K562 (cell line): Measurements from ENCODE around the gene EIF2S2. TPM values are rescaled to one million over a fixed set of nuclear protein-coding genes. Genes with fewer than 3 reads are reported as not detected.
A peak's percentile ranks its signal among the peaks of the same experiment; 100 is the strongest.

Experiments used
- ATF4 ChIP-seq: fragments of 450-650 bp; formaldehyde crosslinking; IDR thresholded peaks from 2 replicates; pipeline ENCODE4 v1.4.0; 2022; ENCODE audit warnings: mild to moderate bottlenecking, moderate library complexity
- BHLHE40 ChIP-seq: IDR thresholded peaks from 2 replicates; pipeline ENCODE4 v1.6.1; 2011; ENCODE audit warnings: low read length, improper control_type of control experiment
- ELF2 ChIP-seq: fragments of 250-450 bp; sonication (Bioruptor Pico); IDR thresholded peaks from 2 replicates; pipeline ENCODE4 v1.5.0; 2021; ENCODE audit warnings: mild to moderate bottlenecking
- ILF3 ChIP-seq: fragments of 450-650 bp; IDR thresholded peaks from 2 replicates; pipeline ENCODE4 v1.6.1; 2018; ENCODE audit warnings: antibody characterized with exemption, mild to moderate bottlenecking, moderate library complexity, borderline replicate concordance
- IRF2 ChIP-seq: sonication (generic); formaldehyde crosslinking; IDR thresholded peaks from 2 replicates; pipeline ENCODE4 v1.8.1; 2022; ENCODE audit warnings: mild to moderate bottlenecking, missing genetic modification reagents
- KAT7 ChIP-seq: sonication (generic); formaldehyde crosslinking; IDR thresholded peaks from 2 replicates; pipeline ENCODE4 v1.8.0; 2022; ENCODE audit warnings: missing genetic modification reagents, mild to moderate bottlenecking, borderline replicate concordance
- KDM4B ChIP-seq, 2 experiments: fragments of 450-650 bp in 1 of 2; sonication (generic) in 1 of 2; IDR thresholded peaks; 2 replicates each; pipeline ENCODE4 v1.6.1; 2016 to 2017; ENCODE audit warnings: borderline replicate concordance in 2 of 2, antibody characterized with exemption in 1 of 2, low read depth in 1 of 2, mild to moderate bottlenecking in 1 of 2
- LCOR ChIP-seq: sonication (generic); formaldehyde crosslinking; IDR thresholded peaks from 2 replicates; pipeline ENCODE4 v1.8.0; 2022; ENCODE audit warnings: mild to moderate bottlenecking, missing genetic modification reagents
- MAX ChIP-seq: sonication (generic); formaldehyde crosslinking; IDR thresholded peaks from 2 replicates; pipeline ENCODE4 v1.9.0; 2022; ENCODE audit warnings: mild to moderate bottlenecking, missing genetic modification reagents
- MYNN ChIP-seq, 2 experiments: sonication (generic); formaldehyde crosslinking in 1 of 2; IDR thresholded peaks; 2 replicates each; pipeline versions ENCODE4 v1.5.0 to v1.6.1; 2016 to 2020; ENCODE audit warnings: antibody characterized with exemption in 1 of 2, missing genetic modification reagents in 1 of 2
- NFRKB ChIP-seq: fragments of 450-650 bp; IDR thresholded peaks from 2 replicates; pipeline ENCODE4 v1.6.1; 2016; ENCODE audit warnings: low read depth
- NR0B1 ChIP-seq: fragments of 450-650 bp; IDR thresholded peaks from one replicate; pipeline ENCODE4 v1.6.1; 2018; ENCODE audit warnings: mild to moderate bottlenecking, moderate library complexity; ENCODE audit not compliant: partially characterized antibody
- RFX1 ChIP-seq: fragments of 450-650 bp; IDR thresholded peaks from 2 replicates; pipeline ENCODE4 v1.6.1; 2016; ENCODE audit warnings: mild to moderate bottlenecking, moderate library complexity
- TCF7L2 ChIP-seq: fragments of 150-350 bp; IDR thresholded peaks from 2 replicates; pipeline ENCODE4 v1.6.1; 2016; ENCODE audit warnings: low read depth, mild to moderate bottlenecking, low read length, moderate library complexity
- TEAD1 ChIP-seq, 2 experiments: fragments of 450-650 bp in 1 of 2; sonication (generic) in 1 of 2; formaldehyde crosslinking; IDR thresholded peaks; 2 replicates each; pipeline versions ENCODE4 v1.4.0 to v1.8.0; 2020 to 2022; ENCODE audit warnings: mild to moderate bottlenecking in 2 of 2, missing genetic modification reagents in 1 of 2
- USF2 ChIP-seq: sonication (generic); formaldehyde crosslinking; IDR thresholded peaks from 2 replicates; pipeline ENCODE4 v1.5.0; 2020; ENCODE audit warnings: missing genetic modification reagents
- ZNF217 ChIP-seq: sonication (generic); formaldehyde crosslinking; IDR thresholded peaks from 2 replicates; pipeline ENCODE4 v1.8.0; 2022; ENCODE audit warnings: mild to moderate bottlenecking, missing genetic modification reagents
- ZNF395 ChIP-seq: fragments of 200-800 bp; sonication (Bioruptor generic); IDR thresholded peaks from 2 replicates; pipeline ENCODE4 v1.6.1; 2017; ENCODE audit warnings: missing genetic modification characterization, missing compliant biosample characterization
- ZNF518B ChIP-seq: fragments of 250-450 bp; sonication (Bioruptor Pico); IDR thresholded peaks from 2 replicates; pipeline ENCODE4 v1.5.0; 2021; ENCODE audit warnings: mild to moderate bottlenecking, moderate library complexity
- ZNF644 ChIP-seq: fragments of 200-800 bp; sonication (Bioruptor generic); IDR thresholded peaks from 2 replicates; pipeline ENCODE4 v1.6.1; 2016; ENCODE audit warnings: low read depth, missing genetic modification characterization, missing compliant biosample characterization
- polyA plus RNA-seq, 8 experiments: library from polyadenylated mRNA; depleted of rRNA in 4 of 8; stranded (reverse) in 5 of 8; unstranded in 3 of 8; fragments of >200 nt; fragmentation: Nextera tagmentation in 2 of 8; fragmentation: Illumina TruSeq in 1 of 8; extraction: Ambion mirVana in 2 of 8; extraction: Trizol in 1 of 8; gene quantifications; 2 replicates each; pipeline versions ENCODE4 v1.2.1 to v1.2.3, GENCODE V29; 2011 to 2014; ENCODE audit warnings: inconsistent platforms in 1 of 8, missing spikeins in 1 of 8
- total RNA-seq, 7 experiments: library from RNA; depleted of rRNA in 6 of 7; stranded (reverse); fragments of >200 nt in 6 of 7; fragmentation: Illumina TruSeq in 2 of 7; extraction: Trizol in 2 of 7; gene quantifications; 2 replicates each; pipeline versions ENCODE4 v1.2.1 to v1.2.3, GENCODE V29; 2011 to 2021; ENCODE audit warnings: low replicate concordance in 1 of 7

Gene EIF2S2
- total and polyA plus RNA-seq, 9 of the 15 experiments (the other 6 are each of a cell fraction or from before 2014, with no cell fraction given), result 79.7 to 220 (median 154) TPM

- TF ChIP-seq MAX (CRISPR knock-in tag), result no peak
- no peak for TF ChIP-seq ZNF395 (CRISPR knock-in tag)
- no peak; the same call in 1 of the 2 replicates for TF ChIP-seq ZNF644 (tag)
- no peak for TF ChIP-seq LCOR (CRISPR knock-in tag)
- no peak for TF ChIP-seq USF2 (CRISPR knock-in tag)
- no peak for TF ChIP-seq ILF3
- TF ChIP-seq ATF4, result no peak
- no peak for TF ChIP-seq ELF2 (CRISPR knock-in tag)
- no peak for TF ChIP-seq TEAD1 (CRISPR knock-in tag; IDR thresholded peaks at IDR 0.05)
- TF ChIP-seq BHLHE40, result 0 out of 2 replicates have a peak, but pooled peaks have one; percentile 16
- no peak for TF ChIP-seq ZNF518B (CRISPR knock-in tag)
- TF ChIP-seq TCF7L2, result no peak
- no peak for TF ChIP-seq IRF2 (CRISPR knock-in tag)
- no peak for TF ChIP-seq ZNF217
- TF ChIP-seq KAT7, result no peak
- no peak for TF ChIP-seq NR0B1
- TF ChIP-seq MYNN (IDR thresholded peaks at IDR 0.05), result no peak
- TF ChIP-seq MYNN (CRISPR knock-in tag; IDR thresholded peaks at IDR 0.05), result no peak
- no peak for TF ChIP-seq RFX1
- no peak; the same call in none of the 2 replicates for TF ChIP-seq NFRKB
- no peak for TF ChIP-seq KDM4B (IDR thresholded peaks at IDR 0.05; ENCODE audit: borderline replicate concordance in 2 of 2, low read depth in 1 of 2)
Observed at GRCh38 chr20:34112600-34113101, 608 bp upstream of the EIF2S2 start (continued).
